IPS DF 6.9 (cell line): ENCODE results near the gene CDHR5.

ENCODE experiments used
- DNase-seq: peaks from one replicate; pipeline ENCODE4 v3.0.0-alpha.2; 2013; ENCODE audit warnings: low read depth, low spot score
- H3K27ac ChIP-seq: one replicate; pipeline ENCODE4 v1.5.1; 2013; ENCODE audit warnings: low read length, control low read depth
- H3K27me3 ChIP-seq: 2 replicates; pipeline ENCODE4 v1.6.1; 2013; ENCODE audit warnings: mild to moderate bottlenecking, low read length; ENCODE audit not compliant: control insufficient read depth, insufficient read depth
- H3K36me3 ChIP-seq: 2 replicates; pipeline ENCODE4 v1.6.1; 2013; ENCODE audit warnings: low read length; ENCODE audit not compliant: control insufficient read depth, insufficient read depth
- H3K4me1 ChIP-seq: 2 replicates; pipeline ENCODE4 v1.6.1; 2013; ENCODE audit warnings: low read length; ENCODE audit not compliant: control insufficient read depth, insufficient read depth
- H3K4me3 ChIP-seq: 2 replicates; pipeline ENCODE4 v1.5.1; 2013; ENCODE audit warnings: mild to moderate bottlenecking, low read length
- H3K9me3 ChIP-seq: 2 replicates; pipeline ENCODE4 v1.6.1; 2013; ENCODE audit warnings: low read length, inconsistent platforms; ENCODE audit not compliant: control insufficient read depth, insufficient read depth
- WGBS: extraction: QIAGEN DNeasy Blood & Tissue Kit; methylation state at CpG from one replicate; pipeline ENCODE4 v1.1.7; 2013; ENCODE audit warnings: mixed read lengths, missing lambda C conversion rate; ENCODE audit not compliant: insufficient read length, insufficient coverage; 5-methylcytosine and 5-hydroxymethylcytosine counted together

The CDHR5 gene, protein sequence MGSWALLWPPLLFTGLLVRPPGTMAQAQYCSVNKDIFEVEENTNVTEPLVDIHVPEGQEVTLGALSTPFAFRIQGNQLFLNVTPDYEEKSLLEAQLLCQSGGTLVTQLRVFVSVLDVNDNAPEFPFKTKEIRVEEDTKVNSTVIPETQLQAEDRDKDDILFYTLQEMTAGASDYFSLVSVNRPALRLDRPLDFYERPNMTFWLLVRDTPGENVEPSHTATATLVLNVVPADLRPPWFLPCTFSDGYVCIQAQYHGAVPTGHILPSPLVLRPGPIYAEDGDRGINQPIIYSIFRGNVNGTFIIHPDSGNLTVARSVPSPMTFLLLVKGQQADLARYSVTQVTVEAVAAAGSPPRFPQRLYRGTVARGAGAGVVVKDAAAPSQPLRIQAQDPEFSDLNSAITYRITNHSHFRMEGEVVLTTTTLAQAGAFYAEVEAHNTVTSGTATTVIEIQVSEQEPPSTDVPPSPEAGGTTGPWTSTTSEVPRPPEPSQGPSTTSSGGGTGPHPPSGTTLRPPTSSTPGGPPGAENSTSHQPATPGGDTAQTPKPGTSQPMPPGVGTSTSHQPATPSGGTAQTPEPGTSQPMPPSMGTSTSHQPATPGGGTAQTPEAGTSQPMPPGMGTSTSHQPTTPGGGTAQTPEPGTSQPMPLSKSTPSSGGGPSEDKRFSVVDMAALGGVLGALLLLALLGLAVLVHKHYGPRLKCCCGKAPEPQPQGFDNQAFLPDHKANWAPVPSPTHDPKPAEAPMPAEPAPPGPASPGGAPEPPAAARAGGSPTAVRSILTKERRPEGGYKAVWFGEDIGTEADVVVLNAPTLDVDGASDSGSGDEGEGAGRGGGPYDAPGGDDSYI

DNA sequence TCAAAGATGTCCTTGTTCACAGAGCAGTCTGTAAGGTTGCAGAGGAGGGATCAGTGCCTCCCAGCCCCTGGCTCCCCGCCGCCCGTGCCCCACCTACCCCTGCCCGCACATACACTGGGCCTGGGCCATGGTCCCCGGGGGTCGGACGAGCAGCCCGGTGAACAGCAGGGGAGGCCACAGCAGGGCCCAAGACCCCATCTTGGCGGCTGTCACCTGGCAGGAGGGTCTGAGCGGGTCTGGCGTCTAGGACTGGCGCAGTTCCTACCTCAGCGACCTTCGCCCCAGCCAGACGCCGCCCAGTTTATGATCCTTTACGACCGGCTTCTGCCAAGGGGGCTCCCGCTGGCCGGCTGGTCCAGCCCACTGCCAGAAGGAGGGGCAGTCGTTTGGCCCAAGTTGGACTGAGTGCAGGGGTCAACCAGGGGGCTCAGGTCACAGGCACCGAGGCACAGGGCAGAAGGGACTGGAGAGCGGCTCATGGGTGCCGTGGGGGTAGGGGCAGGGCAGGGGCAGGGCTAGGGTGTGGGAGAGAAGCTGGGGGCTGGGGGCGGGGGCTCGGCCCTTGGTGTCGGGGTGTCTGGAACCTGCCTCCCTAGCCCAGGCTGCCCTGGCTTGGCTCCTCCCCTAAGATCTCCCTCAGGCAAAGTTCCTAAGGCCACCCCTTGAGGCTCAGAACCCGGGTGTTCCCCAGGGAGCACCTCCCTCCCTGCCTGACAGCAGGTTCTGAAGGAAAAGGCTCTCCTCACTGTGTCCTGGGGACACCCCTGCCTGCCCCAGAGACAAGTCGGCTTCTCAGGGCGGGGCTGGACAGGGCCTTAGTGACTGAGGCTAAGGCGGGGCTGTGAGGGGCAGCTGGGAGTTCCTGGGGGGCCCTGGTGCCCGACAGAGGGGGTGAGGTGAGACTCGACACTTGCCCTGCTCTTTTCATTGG is at the start of gene CDHR5:
TSS of gene CDHR5 (minus strand) at position 251 of the 931 bp plus-strand sequence. CDS start at position 198, 53 bp downstream.
- no CpG with 5 or more reads among the region's 33 CpGs for WGBS
- Histone ChIP-seq H3K27ac (no peak within 1 kb of the TSS), H3K36me3 (no peaks in the 10 kb centered on the region), H3K4me3 (no peak within 1 kb of the TSS), H3K9me3 (no peaks in the 10 kb centered on the region), H3K4me1 (no peaks in the 10 kb centered on the region), H3K27me3 (peaks cover 4% of the 10 kb centered on the region)
- no peak for DNase-seq

DNA sequence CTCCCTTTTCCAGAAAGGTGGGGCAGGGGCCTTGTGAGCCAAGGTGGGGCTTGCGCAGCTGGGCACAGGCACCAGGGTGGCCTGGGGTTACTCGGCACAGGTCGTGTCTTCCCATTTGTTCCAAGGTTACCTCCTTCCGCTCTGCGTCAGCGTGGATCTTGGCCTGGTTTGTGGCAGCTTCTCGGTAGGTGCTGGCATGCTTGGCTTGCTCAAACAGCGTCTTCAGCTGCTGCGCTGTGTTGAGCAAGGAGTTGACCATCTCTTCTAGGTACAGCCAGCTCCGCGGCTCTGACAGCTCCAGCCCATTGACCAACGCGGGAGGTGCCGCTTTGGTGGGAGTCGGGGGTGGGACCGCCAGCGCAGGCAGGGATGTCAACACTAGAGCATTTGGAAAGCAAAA is 49.7 kb upstream of the CDHR5 start:
- no CpG with 5 or more reads among the region's 17 CpGs for WGBS
- Histone ChIP-seq H3K9me3 (no peaks in the 10 kb centered on the region), H3K4me3 (no peak overlapping the region), H3K27me3 (no peaks in the 10 kb centered on the region), H3K27ac (no peak overlapping the region), H3K4me1 (no peaks in the 10 kb centered on the region; the same call in 1 of the 2 replicates), H3K36me3 (peaks cover 10% of the 10 kb centered on the region)
- DNase-seq: no peak

GRCh38 chr11:673866-674265 is 49.1 kb upstream of the CDHR5 start:
- Histone ChIP-seq H3K27me3 (no peaks in the 10 kb centered on the region), H3K9me3 (no peaks in the 10 kb centered on the region), H3K4me3 (no peak overlapping the region), H3K36me3 (peaks cover 9% of the 10 kb centered on the region), H3K4me1 (no peaks in the 10 kb centered on the region), H3K27ac (no peak overlapping the region)
- WGBS: no CpG with 5 or more reads among the region's 8 CpGs
- no peak for DNase-seq

DNA sequence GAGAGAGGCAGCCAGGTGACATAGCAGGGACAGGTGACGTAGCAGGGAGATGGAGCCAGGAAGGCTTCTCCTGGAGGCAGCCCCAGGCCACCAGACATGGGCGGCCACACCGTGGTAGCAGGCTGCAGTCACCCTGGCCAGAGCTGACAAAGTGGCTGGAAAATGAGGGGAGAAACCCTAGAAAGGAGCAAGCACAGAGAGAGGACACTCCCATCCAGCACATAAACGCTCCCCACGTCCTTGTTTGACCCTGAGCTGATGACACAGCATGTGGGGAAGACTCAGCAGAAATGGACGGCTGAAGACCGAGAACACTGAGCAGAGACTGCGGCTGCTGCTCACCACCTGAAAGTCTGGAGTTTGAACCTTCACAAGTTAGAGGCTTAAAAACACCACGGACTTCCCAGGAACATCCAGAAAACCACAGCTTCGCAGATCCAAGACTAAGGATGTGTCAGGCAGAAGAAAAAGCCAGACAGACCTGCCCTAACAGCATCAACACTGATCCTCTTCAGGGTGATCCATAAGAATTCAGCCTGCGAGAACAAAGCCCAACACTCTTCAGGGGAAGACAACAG is 41.0 kb upstream of the CDHR5 start:
- Histone ChIP-seq H3K4me1 (no peaks in the 10 kb centered on the region), H3K9me3 (no peaks in the 10 kb centered on the region), H3K27ac (no peak overlapping the region), H3K36me3 (0 out of 2 replicates have a peak, but pooled peaks cover 5% of the 10 kb centered on the region), H3K27me3 (no peaks in the 10 kb centered on the region), H3K4me3 (no peak overlapping the region)
- no peak for DNase-seq
- WGBS: no CpG with 5 or more reads among the region's 11 CpGs

GRCh38 chr11:665062-665703 is 40.4 kb upstream of the CDHR5 start:
- H3K4me1 ChIP-seq: no peaks in the 10 kb centered on the region
- H3K4me3 ChIP-seq: no peak overlapping the region
- 0 out of 2 replicates have a peak, but pooled peaks cover 5% of the 10 kb centered on the region for H3K36me3 ChIP-seq
- H3K27ac ChIP-seq: no peak overlapping the region
- H3K27me3 ChIP-seq: no peaks in the 10 kb centered on the region
- no peaks in the 10 kb centered on the region for H3K9me3 ChIP-seq
- no CpG with 5 or more reads among the region's 15 CpGs for WGBS
- DNase-seq: no peak

- Histone ChIP-seq H3K27ac (no peak overlapping the region), H3K4me3 (no peak overlapping the region), H3K9me3 (no peaks in the 10 kb centered on the region), H3K27me3 (no peaks in the 10 kb centered on the region), H3K36me3 (peaks cover 10% of the 10 kb centered on the region; the same call in 1 of the 2 replicates), H3K4me1 (no peaks in the 10 kb centered on the region)
- no peak for DNase-seq
- WGBS: no CpG with 5 or more reads among the region's 15 CpGs
Measured at GRCh38 chr11:662689-663274, 38.0 kb upstream of the CDHR5 start.

GRCh38 chr11:660681-661444 is 36.1 kb upstream of the CDHR5 start:
- no peak for DNase-seq
- Histone ChIP-seq H3K9me3 (no peaks in the 10 kb centered on the region), H3K4me3 (no peak overlapping the region), H3K4me1 (no peaks in the 10 kb centered on the region), H3K36me3 (peaks cover 9% of the 10 kb centered on the region; the same call in 1 of the 2 replicates), H3K27me3 (no peaks in the 10 kb centered on the region), H3K27ac (no peak overlapping the region)
- WGBS: no CpG with 5 or more reads among the region's 19 CpGs

GRCh38 chr11:660281-660680 is 35.5 kb upstream of the CDHR5 start:
- H3K27me3 ChIP-seq: no peaks in the 10 kb centered on the region
- no peak overlapping the region for H3K4me3 ChIP-seq
- no peak for DNase-seq
- H3K27ac ChIP-seq: no peak overlapping the region
- WGBS: no CpG with 5 or more reads among the region's 19 CpGs
- H3K9me3 ChIP-seq: no peaks in the 10 kb centered on the region
- H3K4me1 ChIP-seq: no peaks in the 10 kb centered on the region
- H3K36me3 ChIP-seq: peaks cover 8% of the 10 kb centered on the region; the same call in 1 of the 2 replicates
